Astrocyte (in vitro differentiated cells and primary cell): ENCODE data around the gene CDH20. TPM values are rescaled to one million over a fixed set of nuclear protein-coding genes. Genes with fewer than 3 reads are reported as not detected.

Experiments used
- DNase-seq: peaks from one replicate; pipeline ENCODE4 v3.0.0-alpha.2; 2010; ENCODE audit warnings: low read depth
- FAIRE-seq: peaks from 2 replicates; lab custom pipeline; 2011; peaks lifted over from hg19 to GRCh38; lab: Jason Lieb, UNC
- H2AFZ ChIP-seq: 2 replicates; pipeline ENCODE4 v1.6.0; 2012; ENCODE audit warnings: low read depth, low read length, inconsistent platforms
- H3K27ac ChIP-seq: 2 replicates; pipeline ENCODE4 v1.5.1; 2011; ENCODE audit warnings: low read depth, low read length, inconsistent platforms
- H3K27me3 ChIP-seq: 2 replicates; pipeline ENCODE4 v1.6.0; 2011; ENCODE audit warnings: low read length, inconsistent platforms; ENCODE audit not compliant: insufficient read depth
- H3K36me3 ChIP-seq: 2 replicates; pipeline ENCODE4 v1.5.1; 2011; ENCODE audit warnings: low read length, inconsistent platforms; ENCODE audit not compliant: insufficient read depth
- H3K4me1 ChIP-seq: 2 replicates; pipeline ENCODE4 v1.5.1; 2011; ENCODE audit warnings: low read length, inconsistent platforms; ENCODE audit not compliant: insufficient read depth
- H3K4me2 ChIP-seq: 2 replicates; pipeline ENCODE4 v1.6.0; 2012; ENCODE audit warnings: low read length, inconsistent platforms
- H3K4me3 ChIP-seq: 2 replicates; pipeline ENCODE4 v1.5.1; 2011; ENCODE audit warnings: low read depth, mild to moderate bottlenecking, low read length, inconsistent platforms; ENCODE audit not compliant: insufficient read depth
- H3K79me2 ChIP-seq: 2 replicates; pipeline ENCODE4 v1.6.0; 2012; ENCODE audit warnings: mild to moderate bottlenecking, low read length, inconsistent platforms; ENCODE audit not compliant: insufficient read depth
- H3K9ac ChIP-seq: 2 replicates; pipeline ENCODE4 v1.6.0; 2012; ENCODE audit warnings: mild to moderate bottlenecking, low read length, inconsistent platforms
- H3K9me3 ChIP-seq: 2 replicates; pipeline ENCODE4 v1.5.1; 2012; ENCODE audit warnings: low read depth, mild to moderate bottlenecking, low read length, inconsistent platforms; ENCODE audit not compliant: insufficient read depth
- H4K20me1 ChIP-seq: 2 replicates; pipeline ENCODE4 v1.6.0; 2012; ENCODE audit warnings: low read length, inconsistent platforms; ENCODE audit not compliant: insufficient read depth
- H3K27ac Mint-ChIP-seq: one replicate; pipeline ENCODE4 v1.8.0; 2021; ENCODE audit warnings: mild to moderate bottlenecking, mixed read lengths; ENCODE audit not compliant: unreplicated experiment
- H3K27me3 Mint-ChIP-seq: one replicate; pipeline ENCODE4 v1.8.0; 2021; ENCODE audit warnings: low read depth, mixed read lengths; ENCODE audit not compliant: unreplicated experiment
- H3K36me3 Mint-ChIP-seq: one replicate; pipeline ENCODE4 v1.8.0; 2021; ENCODE audit warnings: low read depth, mixed read lengths; ENCODE audit not compliant: unreplicated experiment
- H3K4me1 Mint-ChIP-seq: one replicate; pipeline ENCODE4 v1.8.0; 2021; ENCODE audit warnings: low read depth, mixed read lengths; ENCODE audit not compliant: unreplicated experiment
- H3K4me3 Mint-ChIP-seq: one replicate; pipeline ENCODE4 v1.8.0; 2021; ENCODE audit warnings: mild to moderate bottlenecking, moderate library complexity, mixed read lengths; ENCODE audit not compliant: unreplicated experiment
- H3K9me3 Mint-ChIP-seq: one replicate; pipeline ENCODE4 v1.8.0; 2021; ENCODE audit warnings: mild to moderate bottlenecking, mixed read lengths; ENCODE audit not compliant: unreplicated experiment
- EZH2 ChIP-seq: IDR thresholded peaks from 2 replicates; pipeline ENCODE4 v1.6.1; 2012; ENCODE audit warnings: mild to moderate bottlenecking, low read length, inconsistent platforms; ENCODE audit not compliant: insufficient read depth
- total RNA-seq: library from RNA; stranded (reverse); gene quantifications from 2 replicates; pipeline ENCODE4 v1.2.1, GENCODE V29; 2021
- TF ChIP-seq, protein P1 (sequence below): IDR thresholded peaks from 2 replicates; pipeline ENCODE4 v1.5.1; 2011; ENCODE audit warnings: low read depth, mild to moderate bottlenecking, inconsistent platforms, low read length, moderate library complexity; ENCODE audit not compliant: insufficient read depth

The CDH20 gene
- total RNA-seq, 1 donor from 2014 or later = not detected

DNA sequence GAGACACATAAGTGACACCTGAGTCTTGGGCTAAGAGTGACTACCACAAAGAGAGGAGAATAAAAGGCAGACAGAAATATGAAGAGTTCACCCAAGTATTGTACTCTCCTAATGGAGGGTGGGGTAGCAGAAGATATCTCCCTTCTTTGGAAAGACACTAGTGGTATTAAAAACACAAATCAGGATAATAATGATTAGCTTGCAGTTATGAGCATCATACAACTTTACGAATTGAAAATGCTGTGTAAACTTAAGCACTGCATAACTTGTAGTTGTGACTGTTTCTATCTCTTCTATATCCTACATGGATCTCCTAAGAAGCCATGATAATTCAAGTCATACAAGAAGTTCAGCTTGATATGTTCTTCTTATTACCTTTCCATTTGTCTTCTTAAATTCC lies 38.1 kb upstream of the CDH20 start:
- no peaks in the 10 kb centered on the region for H3K9me3 ChIP-seq
- no peaks in the 10 kb centered on the region for H3K27me3 ChIP-seq
- no peak overlapping the region for H3K4me3 Mint-ChIP-seq
- no peak overlapping the region for H3K27ac ChIP-seq
- no peaks in the 10 kb centered on the region for H3K9me3 Mint-ChIP-seq
- no peak overlapping the region for H3K4me2 ChIP-seq
- no peaks in the 10 kb centered on the region for H3K27me3 Mint-ChIP-seq
- H3K79me2 ChIP-seq = no peaks in the 10 kb centered on the region
- no peaks in the 10 kb centered on the region for H3K4me1 ChIP-seq
- H2AFZ ChIP-seq = no peak overlapping the region
- TF ChIP-seq, protein P1, sequence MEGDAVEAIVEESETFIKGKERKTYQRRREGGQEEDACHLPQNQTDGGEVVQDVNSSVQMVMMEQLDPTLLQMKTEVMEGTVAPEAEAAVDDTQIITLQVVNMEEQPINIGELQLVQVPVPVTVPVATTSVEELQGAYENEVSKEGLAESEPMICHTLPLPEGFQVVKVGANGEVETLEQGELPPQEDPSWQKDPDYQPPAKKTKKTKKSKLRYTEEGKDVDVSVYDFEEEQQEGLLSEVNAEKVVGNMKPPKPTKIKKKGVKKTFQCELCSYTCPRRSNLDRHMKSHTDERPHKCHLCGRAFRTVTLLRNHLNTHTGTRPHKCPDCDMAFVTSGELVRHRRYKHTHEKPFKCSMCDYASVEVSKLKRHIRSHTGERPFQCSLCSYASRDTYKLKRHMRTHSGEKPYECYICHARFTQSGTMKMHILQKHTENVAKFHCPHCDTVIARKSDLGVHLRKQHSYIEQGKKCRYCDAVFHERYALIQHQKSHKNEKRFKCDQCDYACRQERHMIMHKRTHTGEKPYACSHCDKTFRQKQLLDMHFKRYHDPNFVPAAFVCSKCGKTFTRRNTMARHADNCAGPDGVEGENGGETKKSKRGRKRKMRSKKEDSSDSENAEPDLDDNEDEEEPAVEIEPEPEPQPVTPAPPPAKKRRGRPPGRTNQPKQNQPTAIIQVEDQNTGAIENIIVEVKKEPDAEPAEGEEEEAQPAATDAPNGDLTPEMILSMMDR = no peak
- TF ChIP-seq EZH2 = no peak
- H3K4me1 Mint-ChIP-seq = no peaks in the 10 kb centered on the region
- H3K36me3 Mint-ChIP-seq = no peaks in the 10 kb centered on the region
- FAIRE-seq = no peak
- H3K36me3 ChIP-seq = no peaks in the 10 kb centered on the region
- H3K9ac ChIP-seq = no peak overlapping the region
- no peaks in the 10 kb centered on the region for H4K20me1 ChIP-seq
- H3K27ac Mint-ChIP-seq = no peak overlapping the region
- no peak overlapping the region for H3K4me3 ChIP-seq
- DNase-seq = no peak

GRCh38 chr18:61308004-61308403 lies 25.2 kb upstream of the CDH20 start:
- no peak overlapping the region for H3K4me3 ChIP-seq
- H3K36me3 ChIP-seq = no peaks in the 10 kb centered on the region
- Mint-ChIP-seq H3K4me3 (no peak overlapping the region), H3K27me3 (no peaks in the 10 kb centered on the region), H3K27ac (no peak overlapping the region), H3K9me3 (no peaks in the 10 kb centered on the region), H3K4me1 (peaks cover 8% of the 10 kb centered on the region), H3K36me3 (no peaks in the 10 kb centered on the region)
- H3K79me2 ChIP-seq = no peaks in the 10 kb centered on the region
- no peaks in the 10 kb centered on the region for H3K27me3 ChIP-seq
- H2AFZ ChIP-seq = no peak overlapping the region
- FAIRE-seq (no peak), DNase-seq (no peak)
- H3K9me3 ChIP-seq = no peaks in the 10 kb centered on the region
- H3K4me2 ChIP-seq = no peak overlapping the region
- no peak for TF ChIP-seq EZH2
- TF ChIP-seq, protein P1 = no peak
- no peaks in the 10 kb centered on the region for H3K4me1 ChIP-seq
- no peak overlapping the region for H3K27ac ChIP-seq
- no peaks in the 10 kb centered on the region for H4K20me1 ChIP-seq
- H3K9ac ChIP-seq = no peak overlapping the region

GRCh38 chr18:61308795-61309393 lies 24.3 kb upstream of the CDH20 start:
- FAIRE-seq = no peak
- no peaks in the 10 kb centered on the region for H3K9me3 Mint-ChIP-seq
- Histone ChIP-seq H3K4me3 (no peak overlapping the region), H2AFZ (no peak overlapping the region), H3K27me3 (no peaks in the 10 kb centered on the region), H4K20me1 (no peaks in the 10 kb centered on the region), H3K4me2 (no peak overlapping the region), H3K9me3 (no peaks in the 10 kb centered on the region), H3K79me2 (no peaks in the 10 kb centered on the region), H3K4me1 (no peaks in the 10 kb centered on the region), H3K27ac (no peak overlapping the region), H3K9ac (no peak overlapping the region), H3K36me3 (no peaks in the 10 kb centered on the region)
- H3K27ac Mint-ChIP-seq = no peak overlapping the region
- no peak for TF ChIP-seq EZH2
- TF ChIP-seq, protein P1 = no peak
- H3K4me3 Mint-ChIP-seq = no peak overlapping the region
- no peak for DNase-seq
- H3K27me3 Mint-ChIP-seq = no peaks in the 10 kb centered on the region
- H3K4me1 Mint-ChIP-seq = peaks cover 8% of the 10 kb centered on the region
- H3K36me3 Mint-ChIP-seq = no peaks in the 10 kb centered on the region
